GM23338 (cell line): Measurements from ENCODE around the gene XPR1. TPM values are rescaled to one million over a fixed set of nuclear protein-coding genes. Genes with fewer than 3 reads are reported as not detected.
A peak's percentile ranks its signal among the peaks of the same experiment; 100 is the strongest.

Source experiments
- ATAC-seq: fragments of 200-7000 bp; cut with Tn5 transposase; 3 replicates; pipeline ENCODE4 v1.9.1; 2020
- DNase-seq: peaks from one replicate; pipeline ENCODE4 v3.0.0-alpha.2; 2015; ENCODE audit warnings: low spot score
- H2AFZ ChIP-seq: fragments of 200-600 bp; sonication (generic); 2 replicates; pipeline ENCODE4 v1.8.0; 2016; ENCODE audit warnings: antibody characterized with exemption, mild to moderate bottlenecking, moderate library complexity
- H3F3A ChIP-seq: fragments of 200-600 bp; sonication (generic); replicated peaks from 2 replicates; pipeline ENCODE4 v1.8.0; 2017; ENCODE audit warnings: antibody characterized with exemption, mixed run types, low read depth
- H3K27ac ChIP-seq: fragments of 200-600 bp; sonication (generic); 2 replicates; pipeline ENCODE4 v1.6.1; 2016; ENCODE audit warnings: low read depth
- H3K27me3 ChIP-seq: fragments of 200-600 bp; sonication (generic); 2 replicates; pipeline ENCODE4 v1.8.0; 2016; ENCODE audit warnings: mild to moderate bottlenecking, mixed run types, moderate library complexity; ENCODE audit not compliant: insufficient read depth
- H3K36me3 ChIP-seq: fragments of 200-600 bp; sonication (generic); 2 replicates; pipeline ENCODE4 v1.8.0; 2016; ENCODE audit warnings: mild to moderate bottlenecking; ENCODE audit not compliant: insufficient read depth
- H3K4me1 ChIP-seq: fragments of 200-600 bp; sonication (generic); 2 replicates; pipeline ENCODE4 v1.8.0; 2016; ENCODE audit warnings: mild to moderate bottlenecking, moderate library complexity; ENCODE audit not compliant: insufficient read depth
- H3K4me2 ChIP-seq: fragments of 200-600 bp; sonication (generic); 2 replicates; pipeline ENCODE4 v1.7.1; 2017; ENCODE audit warnings: mixed run types
- H3K4me3 ChIP-seq: fragments of 200-600 bp; sonication (generic); 2 replicates; pipeline ENCODE4 v1.6.1; 2016; ENCODE audit warnings: mixed run types
- H3K79me2 ChIP-seq: fragments of 200-600 bp; sonication (generic); replicated peaks from 2 replicates; pipeline ENCODE4 v1.8.0; 2017; ENCODE audit warnings: mild to moderate bottlenecking; ENCODE audit not compliant: insufficient read depth
- H3K9me2 ChIP-seq: fragments of 200-600 bp; sonication (generic); 2 replicates; pipeline ENCODE4 v1.8.0; 2017; ENCODE audit not compliant: insufficient read depth
- H4K20me1 ChIP-seq: fragments of 200-600 bp; sonication (generic); replicated peaks from 2 replicates; pipeline ENCODE4 v1.8.0; 2017; ENCODE audit warnings: mild to moderate bottlenecking; ENCODE audit not compliant: insufficient read depth
- H3K27ac Mint-ChIP-seq: 2 replicates; pipeline ENCODE4 v1.8.0; 2020; ENCODE audit warnings: inconsistent platforms, mild to moderate bottlenecking, moderate library complexity, mixed read lengths
- H3K27me3 Mint-ChIP-seq: 3 replicates; pipeline ENCODE4 v1.8.0; 2022; ENCODE audit warnings: low read depth, mild to moderate bottlenecking, moderate library complexity, mixed read lengths, inconsistent platforms; ENCODE audit not compliant: insufficient read depth, poor library complexity
- H3K36me3 Mint-ChIP-seq: 3 replicates; pipeline ENCODE4 v1.8.0; 2021; ENCODE audit warnings: low read depth, mild to moderate bottlenecking, inconsistent platforms, moderate library complexity, mixed read lengths
- H3K4me1 Mint-ChIP-seq: 3 replicates; pipeline ENCODE4 v1.8.0; 2020; ENCODE audit warnings: mild to moderate bottlenecking, inconsistent platforms, mixed read lengths
- H3K4me3 Mint-ChIP-seq: 3 replicates; pipeline ENCODE4 v1.8.0; 2021; ENCODE audit warnings: moderate library complexity, mild to moderate bottlenecking, inconsistent platforms, mixed read lengths
- H3K9me3 Mint-ChIP-seq: 3 replicates; pipeline ENCODE4 v1.8.0; 2020; ENCODE audit warnings: moderate library complexity, mild to moderate bottlenecking, inconsistent platforms, mixed read lengths
- JUNB ChIP-seq: IDR thresholded peaks from one replicate; pipeline ENCODE4 v1.6.1; 2016; ENCODE audit warnings: antibody characterized with exemption; ENCODE audit not compliant: unreplicated experiment
- POLR2AphosphoS5 ChIP-seq: IDR thresholded peaks from 2 replicates; pipeline ENCODE4 v1.6.1; 2016; ENCODE audit warnings: antibody characterized with exemption, low read depth
- polyA plus RNA-seq: library from polyadenylated mRNA; unstranded; fragments of >200 nt; fragmentation: Nextera tagmentation; extraction: Ambion mirVana; gene quantifications from 2 replicates; pipeline ENCODE4 v1.2.1, GENCODE V29; 2016
- total RNA-seq: library from RNA; depleted of rRNA; stranded (reverse); fragments of >200 nt; shearing (Covaris generic); gene quantifications from 2 replicates; pipeline ENCODE4 v1.2.3, GENCODE V29; 2014
- TF ChIP-seq, protein P1 (sequence below): fragments of 250-450 bp; sonication (Bioruptor Pico); IDR thresholded peaks from 2 replicates; pipeline ENCODE4 v1.5.0; 2020; ENCODE audit warnings: mild to moderate bottlenecking, moderate library complexity
- TF ChIP-seq, protein P2 (sequence below), 2 experiments: fragments of 200-600 bp in 1 of 2; sonication (generic) in 1 of 2; conservative IDR thresholded peaks; 2 replicates each; pipeline versions ENCODE4 v1.5.1 to v1.6.1; 2016 to 2017; ENCODE audit warnings: antibody characterized with exemption in 2 of 2, low read depth in 2 of 2, mild to moderate bottlenecking in 2 of 2, moderate library complexity in 1 of 2

Gene XPR1
- total and polyA plus RNA-seq, 2 experiments from 2014 or later: 9.3 to 38.1 TPM

DNA sequence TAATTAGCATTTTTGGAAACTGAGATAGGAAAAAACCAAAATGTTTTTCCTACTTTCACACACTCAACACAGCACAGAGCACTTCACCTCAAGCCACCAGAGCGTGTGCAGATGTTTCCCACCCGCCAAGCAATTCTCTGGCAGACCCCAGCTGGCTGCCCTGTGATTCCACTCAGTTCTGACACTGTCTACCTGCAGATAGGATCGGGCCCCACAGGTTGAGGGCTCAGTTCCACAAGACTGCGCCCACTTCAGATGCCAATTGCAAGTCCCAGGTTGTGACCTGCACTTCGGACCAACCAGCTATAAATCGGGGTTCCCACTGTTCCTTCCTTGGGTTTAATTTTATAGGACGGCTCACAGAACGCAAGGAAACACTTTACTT, 290.8 kb downstream of the XPR1 start (continued):
- TF ChIP-seq, protein P1, sequence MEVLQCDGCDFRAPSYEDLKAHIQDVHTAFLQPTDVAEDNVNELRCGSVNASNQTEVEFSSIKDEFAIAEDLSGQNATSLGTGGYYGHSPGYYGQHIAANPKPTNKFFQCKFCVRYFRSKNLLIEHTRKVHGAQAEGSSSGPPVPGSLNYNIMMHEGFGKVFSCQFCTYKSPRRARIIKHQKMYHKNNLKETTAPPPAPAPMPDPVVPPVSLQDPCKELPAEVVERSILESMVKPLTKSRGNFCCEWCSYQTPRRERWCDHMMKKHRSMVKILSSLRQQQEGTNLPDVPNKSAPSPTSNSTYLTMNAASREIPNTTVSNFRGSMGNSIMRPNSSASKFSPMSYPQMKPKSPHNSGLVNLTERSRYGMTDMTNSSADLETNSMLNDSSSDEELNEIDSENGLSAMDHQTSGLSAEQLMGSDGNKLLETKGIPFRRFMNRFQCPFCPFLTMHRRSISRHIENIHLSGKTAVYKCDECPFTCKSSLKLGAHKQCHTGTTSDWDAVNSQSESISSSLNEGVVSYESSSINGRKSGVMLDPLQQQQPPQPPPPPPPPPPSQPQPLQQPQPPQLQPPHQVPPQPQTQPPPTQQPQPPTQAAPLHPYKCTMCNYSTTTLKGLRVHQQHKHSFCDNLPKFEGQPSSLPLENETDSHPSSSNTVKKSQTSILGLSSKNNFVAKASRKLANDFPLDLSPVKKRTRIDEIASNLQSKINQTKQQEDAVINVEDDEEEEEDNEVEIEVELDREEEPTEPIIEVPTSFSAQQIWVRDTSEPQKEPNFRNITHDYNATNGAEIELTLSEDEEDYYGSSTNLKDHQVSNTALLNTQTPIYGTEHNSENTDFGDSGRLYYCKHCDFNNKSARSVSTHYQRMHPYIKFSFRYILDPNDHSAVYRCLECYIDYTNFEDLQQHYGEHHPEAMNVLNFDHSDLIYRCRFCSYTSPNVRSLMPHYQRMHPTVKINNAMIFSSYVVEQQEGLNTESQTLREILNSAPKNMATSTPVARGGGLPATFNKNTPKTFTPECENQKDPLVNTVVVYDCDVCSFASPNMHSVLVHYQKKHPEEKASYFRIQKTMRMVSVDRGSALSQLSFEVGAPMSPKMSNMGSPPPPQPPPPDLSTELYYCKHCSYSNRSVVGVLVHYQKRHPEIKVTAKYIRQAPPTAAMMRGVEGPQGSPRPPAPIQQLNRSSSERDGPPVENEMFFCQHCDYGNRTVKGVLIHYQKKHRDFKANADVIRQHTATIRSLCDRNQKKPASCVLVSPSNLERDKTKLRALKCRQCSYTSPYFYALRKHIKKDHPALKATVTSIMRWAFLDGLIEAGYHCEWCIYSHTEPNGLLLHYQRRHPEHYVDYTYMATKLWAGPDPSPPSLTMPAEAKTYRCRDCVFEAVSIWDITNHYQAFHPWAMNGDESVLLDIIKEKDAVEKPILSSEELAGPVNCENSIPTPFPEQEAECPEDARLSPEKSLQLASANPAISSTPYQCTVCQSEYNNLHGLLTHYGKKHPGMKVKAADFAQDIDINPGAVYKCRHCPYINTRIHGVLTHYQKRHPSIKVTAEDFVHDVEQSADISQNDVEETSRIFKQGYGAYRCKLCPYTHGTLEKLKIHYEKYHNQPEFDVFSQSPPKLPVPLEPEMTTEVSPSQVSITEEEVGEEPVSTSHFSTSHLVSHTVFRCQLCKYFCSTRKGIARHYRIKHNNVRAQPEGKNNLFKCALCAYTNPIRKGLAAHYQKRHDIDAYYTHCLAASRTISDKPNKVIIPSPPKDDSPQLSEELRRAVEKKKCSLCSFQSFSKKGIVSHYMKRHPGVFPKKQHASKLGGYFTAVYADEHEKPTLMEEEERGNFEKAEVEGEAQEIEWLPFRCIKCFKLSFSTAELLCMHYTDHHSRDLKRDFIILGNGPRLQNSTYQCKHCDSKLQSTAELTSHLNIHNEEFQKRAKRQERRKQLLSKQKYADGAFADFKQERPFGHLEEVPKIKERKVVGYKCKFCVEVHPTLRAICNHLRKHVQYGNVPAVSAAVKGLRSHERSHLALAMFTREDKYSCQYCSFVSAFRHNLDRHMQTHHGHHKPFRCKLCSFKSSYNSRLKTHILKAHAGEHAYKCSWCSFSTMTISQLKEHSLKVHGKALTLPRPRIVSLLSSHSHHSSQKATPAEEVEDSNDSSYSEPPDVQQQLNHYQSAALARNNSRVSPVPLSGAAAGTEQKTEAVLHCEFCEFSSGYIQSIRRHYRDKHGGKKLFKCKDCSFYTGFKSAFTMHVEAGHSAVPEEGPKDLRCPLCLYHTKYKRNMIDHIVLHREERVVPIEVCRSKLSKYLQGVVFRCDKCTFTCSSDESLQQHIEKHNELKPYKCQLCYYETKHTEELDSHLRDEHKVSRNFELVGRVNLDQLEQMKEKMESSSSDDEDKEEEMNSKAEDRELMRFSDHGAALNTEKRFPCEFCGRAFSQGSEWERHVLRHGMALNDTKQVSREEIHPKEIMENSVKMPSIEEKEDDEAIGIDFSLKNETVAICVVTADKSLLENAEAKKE (CRISPR knock-in tag): no peak

DNA sequence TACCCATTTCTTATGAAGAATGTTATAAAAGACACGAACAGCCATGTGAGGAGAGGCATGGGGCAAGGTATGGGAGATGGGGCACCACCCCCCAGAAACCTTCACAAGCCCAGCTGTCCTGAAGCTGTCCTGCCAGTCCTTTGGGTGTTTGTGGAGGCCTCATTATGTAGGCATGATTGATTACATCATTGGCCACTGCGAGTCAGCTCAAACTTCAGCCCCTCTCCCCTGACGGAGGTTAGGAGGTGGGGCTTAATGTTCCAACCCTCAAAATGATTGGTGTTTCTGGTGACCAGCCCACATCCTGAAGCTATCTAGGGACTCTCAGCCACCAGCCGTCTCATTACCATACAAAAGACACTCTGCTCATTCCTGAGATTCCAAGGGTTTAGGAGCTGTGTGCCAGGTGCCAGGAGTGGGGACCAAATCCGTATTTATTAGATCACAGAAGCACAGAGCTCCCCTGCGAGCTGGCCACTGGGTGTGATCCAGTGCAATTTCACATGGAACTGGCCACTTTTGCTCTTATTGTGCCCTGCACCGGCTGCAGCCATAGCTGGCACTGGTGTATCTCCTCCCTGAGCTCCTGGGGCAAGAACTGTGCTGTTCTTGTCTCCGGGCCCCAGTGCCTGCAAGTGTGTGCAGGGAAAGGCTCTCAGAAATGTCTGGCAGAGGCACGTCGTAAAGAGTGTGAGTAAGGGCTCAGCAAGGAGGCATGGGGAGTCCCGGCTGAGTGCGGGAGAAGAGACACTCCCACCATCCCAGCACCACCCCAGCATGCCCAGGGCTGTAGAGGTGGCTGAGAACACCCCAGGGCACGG, 291.4 kb downstream of the XPR1 start:
- Histone ChIP-seq H3K27me3 (no peaks in the 10 kb centered on the region), H2AFZ (no peak overlapping the region), H3K4me2 (peak overlapping the region; percentile 64), H4K20me1 (no peaks in the 10 kb centered on the region), H3F3A (no peaks in the 10 kb centered on the region), H3K79me2 (no peaks in the 10 kb centered on the region), H3K9me2 (peaks cover 6% of the 10 kb centered on the region; the same call in 1 of the 2 replicates), H3K36me3 (no peaks in the 10 kb centered on the region), H3K4me3 (peak overlapping the region; percentile 23; the same call in 1 of the 2 replicates), H3K4me1 (peaks cover 45% of the 10 kb centered on the region), H3K27ac (peak overlapping the region; percentile 88)
- ATAC-seq (peak; percentile 86), DNase-seq (peak; percentile 98)
- Mint-ChIP-seq H3K9me3 (no peaks in the 10 kb centered on the region; the same call in 2 of the 3 replicates), H3K36me3 (no peaks in the 10 kb centered on the region), H3K4me1 (peaks cover 70% of the 10 kb centered on the region), H3K27me3 (peaks cover 10% of the 10 kb centered on the region), H3K4me3 (peak overlapping the region; percentile 59), H3K27ac (peak overlapping the region; percentile 96)
- TF ChIP-seq, protein P2, sequence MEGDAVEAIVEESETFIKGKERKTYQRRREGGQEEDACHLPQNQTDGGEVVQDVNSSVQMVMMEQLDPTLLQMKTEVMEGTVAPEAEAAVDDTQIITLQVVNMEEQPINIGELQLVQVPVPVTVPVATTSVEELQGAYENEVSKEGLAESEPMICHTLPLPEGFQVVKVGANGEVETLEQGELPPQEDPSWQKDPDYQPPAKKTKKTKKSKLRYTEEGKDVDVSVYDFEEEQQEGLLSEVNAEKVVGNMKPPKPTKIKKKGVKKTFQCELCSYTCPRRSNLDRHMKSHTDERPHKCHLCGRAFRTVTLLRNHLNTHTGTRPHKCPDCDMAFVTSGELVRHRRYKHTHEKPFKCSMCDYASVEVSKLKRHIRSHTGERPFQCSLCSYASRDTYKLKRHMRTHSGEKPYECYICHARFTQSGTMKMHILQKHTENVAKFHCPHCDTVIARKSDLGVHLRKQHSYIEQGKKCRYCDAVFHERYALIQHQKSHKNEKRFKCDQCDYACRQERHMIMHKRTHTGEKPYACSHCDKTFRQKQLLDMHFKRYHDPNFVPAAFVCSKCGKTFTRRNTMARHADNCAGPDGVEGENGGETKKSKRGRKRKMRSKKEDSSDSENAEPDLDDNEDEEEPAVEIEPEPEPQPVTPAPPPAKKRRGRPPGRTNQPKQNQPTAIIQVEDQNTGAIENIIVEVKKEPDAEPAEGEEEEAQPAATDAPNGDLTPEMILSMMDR (conservative IDR thresholded peaks at IDR 0.05; ENCODE audit: low read depth in 2 of 2): no peak
- TF ChIP-seq POLR2AphosphoS5 (peak; percentile 55), JUNB (no peak)
- TF ChIP-seq, protein P1 (CRISPR knock-in tag): 0 out of 2 replicates have a peak, but pooled peaks have one; percentile 3
